HCEC 1CT (cell line): Measurements from ENCODE around the gene CCDC12.
A peak's percentile ranks its signal among the peaks of the same experiment; 100 is the strongest.

Source experiments
- DNase-seq: peaks from one replicate; pipeline ENCODE4 v3.0.0-alpha.2; 2017

CCDC12 gene

DNA sequence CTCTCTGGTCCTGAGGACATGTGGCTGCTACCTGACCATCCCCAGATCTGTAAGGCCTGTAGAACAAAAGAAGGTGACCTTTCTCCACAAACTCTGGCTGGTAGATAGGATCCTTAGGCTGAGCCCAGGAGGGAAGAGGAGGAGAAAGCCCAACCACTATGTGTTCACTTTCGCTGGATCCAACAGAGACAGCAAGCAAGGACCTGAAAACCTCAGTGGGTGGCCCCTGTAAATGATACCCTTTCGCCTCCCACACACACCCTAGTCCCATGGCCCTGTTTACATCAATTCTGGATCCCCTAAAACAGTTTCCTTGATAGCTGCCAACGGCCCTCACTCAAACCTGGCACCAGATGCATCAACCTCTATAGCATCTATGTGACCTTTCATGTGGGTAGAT lies 22.4 kb downstream of the CCDC12 start:
- no peak for DNase-seq

DNA sequence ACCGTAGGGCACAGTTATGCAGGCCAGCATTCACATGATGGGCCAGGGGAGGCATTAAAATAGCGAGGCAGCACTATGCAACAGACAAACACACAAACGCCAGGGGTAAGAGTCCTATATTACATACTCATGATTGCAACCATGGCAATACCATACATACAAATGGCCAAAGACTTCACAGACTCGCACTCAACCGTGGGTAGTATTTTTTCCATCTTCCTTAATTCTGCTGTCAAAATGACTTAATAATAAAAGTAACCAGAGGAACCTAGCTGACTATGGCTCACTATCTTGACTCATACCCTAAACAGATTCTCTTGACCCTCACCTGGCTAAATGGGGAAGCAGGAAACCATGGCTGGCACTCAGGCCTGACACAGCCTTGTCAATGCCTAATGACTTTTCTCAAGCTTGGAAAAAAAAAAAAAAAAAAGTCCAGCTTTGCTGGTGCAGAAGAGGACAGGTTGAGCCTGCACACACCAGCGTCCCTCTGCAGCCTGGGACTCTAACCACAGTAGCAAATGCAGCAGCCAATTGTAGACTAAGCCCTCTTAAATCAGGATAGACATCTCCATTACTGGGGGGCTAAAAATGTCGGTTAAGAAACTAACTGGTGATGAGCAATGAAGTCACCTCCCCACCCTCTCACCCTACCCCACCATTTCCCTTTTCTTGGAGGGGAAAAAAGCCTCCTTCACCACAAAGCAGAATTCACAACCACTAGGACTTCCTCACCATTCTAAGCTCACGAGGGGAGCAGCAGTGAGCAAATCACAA lies 23.1 kb downstream of the CCDC12 start:
- DNase-seq: no peak

DNA sequence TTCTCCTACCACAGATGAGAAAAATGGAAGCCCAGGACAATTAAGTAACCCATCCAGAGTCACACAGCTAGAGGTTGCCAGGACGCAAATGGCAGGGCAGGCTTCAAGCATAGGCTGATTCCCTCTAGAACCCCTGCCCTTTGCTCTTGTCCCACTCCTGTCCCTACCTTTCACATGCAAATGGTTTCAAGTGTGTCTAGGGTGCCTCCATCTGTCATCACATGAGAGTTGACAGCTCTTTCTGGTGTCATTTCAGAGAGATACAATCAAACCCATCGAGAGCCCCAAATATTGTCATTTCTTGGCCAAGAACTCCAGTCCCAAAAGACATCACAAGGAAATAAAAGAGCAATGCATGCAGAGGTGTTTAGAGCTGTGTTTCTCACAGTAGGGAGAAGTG lies 23.7 kb downstream of the CCDC12 start:
- DNase-seq: no peak

DNA sequence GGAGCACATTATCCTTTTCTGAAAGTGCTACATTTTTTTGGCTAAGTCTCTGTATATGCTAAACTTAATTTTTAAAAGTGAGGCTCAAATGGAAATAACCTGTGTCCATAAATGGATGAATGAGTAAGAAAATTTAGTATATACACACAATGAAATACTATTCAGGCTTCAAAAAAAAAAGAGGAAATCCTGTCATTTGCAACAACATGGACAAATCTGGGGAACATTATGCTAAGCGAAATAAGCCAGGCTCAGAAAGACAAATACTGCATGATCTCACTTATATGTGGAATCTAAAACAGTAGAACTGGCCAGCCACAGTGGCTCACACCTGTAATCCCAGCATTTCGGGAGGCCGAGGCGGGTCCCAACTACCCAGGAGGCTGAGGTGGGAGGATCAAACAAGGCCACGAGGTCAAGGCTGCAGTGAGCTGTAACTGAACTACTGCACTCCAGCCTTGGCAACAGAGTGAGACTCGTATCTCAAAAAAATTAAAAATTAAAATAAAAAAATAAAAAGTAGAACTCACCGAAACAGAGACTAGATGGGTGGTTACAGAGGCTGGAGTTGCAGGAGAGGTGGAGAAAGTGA lies 25.8 kb downstream of the CCDC12 start:
- no peak for DNase-seq

DNA sequence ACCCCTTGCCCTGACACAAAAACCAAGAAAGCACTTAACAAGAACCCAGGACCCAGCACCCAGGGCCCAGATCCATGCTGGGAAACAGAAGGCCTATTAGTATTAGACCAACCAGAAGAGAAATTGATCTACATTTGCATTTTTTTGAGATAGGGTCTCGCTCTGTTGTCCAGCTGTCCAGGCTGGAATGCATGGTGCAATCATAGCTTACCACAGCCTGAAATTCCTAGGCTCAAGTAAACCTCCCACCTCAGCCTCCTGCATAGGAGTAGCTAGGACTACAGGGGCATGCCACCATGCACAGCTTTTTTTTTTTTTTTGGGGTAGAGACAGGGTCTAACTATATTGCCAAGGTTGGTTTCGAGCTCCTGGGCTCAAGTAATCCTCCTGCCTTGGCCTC lies 26.4 kb downstream of the CCDC12 start:
- DNase-seq: no peak

DNA sequence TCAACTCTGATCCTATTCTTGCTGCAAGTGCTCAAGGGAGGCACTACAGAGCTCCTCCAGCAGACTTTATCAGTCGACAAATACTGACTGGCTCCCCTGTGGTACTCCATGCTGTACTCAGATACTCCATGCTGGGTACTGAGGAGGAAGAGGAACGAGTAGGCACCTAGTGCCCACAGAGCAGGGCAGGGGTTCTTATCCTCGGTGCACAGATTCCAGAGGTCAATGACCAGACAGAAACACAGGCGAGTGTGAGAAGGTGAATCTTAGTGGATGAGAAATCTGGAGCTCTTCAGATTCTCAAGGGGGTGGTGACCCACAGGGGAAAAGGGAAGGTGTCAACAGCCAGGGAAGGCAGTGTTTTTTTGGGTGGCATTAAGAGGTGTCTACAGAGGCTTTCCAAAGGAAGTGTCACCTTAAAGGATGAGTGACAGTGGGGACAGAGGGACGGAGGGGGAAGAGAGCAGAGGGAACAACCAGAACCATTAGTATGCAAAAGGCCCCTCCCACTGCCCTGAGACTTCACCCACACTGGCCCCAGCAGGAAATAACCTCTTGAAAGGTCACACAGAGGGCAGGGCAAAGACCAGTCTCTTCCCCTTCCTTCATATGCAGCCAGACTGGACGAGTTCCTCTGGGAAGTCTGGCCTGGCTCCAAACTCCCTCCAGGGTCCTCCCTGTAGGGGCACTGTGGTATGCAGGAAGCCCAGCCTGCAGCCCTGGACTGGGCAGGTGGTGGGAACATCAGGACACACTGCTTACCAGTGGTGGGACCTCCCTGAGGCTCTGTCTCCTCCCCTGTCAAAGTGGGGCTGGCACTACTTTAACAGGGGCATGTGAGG lies 27.5 kb downstream of the CCDC12 start:
- DNase-seq: no peak

DNA sequence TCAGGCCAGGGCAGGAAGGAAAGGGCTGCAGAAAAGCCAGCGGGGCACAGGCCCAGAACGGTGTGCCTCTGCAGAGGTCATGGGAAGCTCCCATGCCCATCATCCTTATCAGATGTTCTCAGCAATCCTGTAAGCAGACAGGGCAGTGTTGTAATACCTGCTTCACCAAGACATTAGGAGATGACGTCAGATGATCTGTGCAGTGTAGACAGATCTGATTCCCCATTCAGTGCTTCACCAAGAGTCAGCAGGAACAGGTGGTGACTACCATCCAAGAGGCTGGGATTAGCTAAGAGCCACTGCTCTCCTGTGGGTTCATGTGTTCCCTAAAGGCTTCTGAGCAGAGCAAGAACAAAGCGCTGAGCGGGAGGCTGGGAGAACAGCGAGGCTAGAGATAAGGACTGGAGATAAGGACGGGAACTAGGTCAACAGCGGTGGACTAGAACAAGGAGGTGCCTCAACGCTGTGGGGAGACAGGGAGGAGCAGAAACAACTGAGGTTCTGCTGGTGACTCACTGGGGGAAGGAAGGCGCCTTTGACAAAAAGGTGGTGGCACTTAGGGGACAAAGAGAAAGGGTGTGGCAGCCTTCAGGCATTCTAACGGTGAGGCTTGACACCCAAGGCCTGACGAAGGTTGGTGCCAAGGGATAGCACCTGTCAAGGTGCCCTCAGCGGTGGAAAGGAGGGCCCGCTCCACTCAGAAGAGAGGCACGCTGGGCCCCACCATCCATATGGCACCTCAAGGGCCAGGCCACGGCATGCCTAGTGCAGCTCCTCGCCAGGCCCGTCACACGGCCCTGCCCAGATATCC lies 28.4 kb downstream of the CCDC12 start:
- no peak for DNase-seq

DNA sequence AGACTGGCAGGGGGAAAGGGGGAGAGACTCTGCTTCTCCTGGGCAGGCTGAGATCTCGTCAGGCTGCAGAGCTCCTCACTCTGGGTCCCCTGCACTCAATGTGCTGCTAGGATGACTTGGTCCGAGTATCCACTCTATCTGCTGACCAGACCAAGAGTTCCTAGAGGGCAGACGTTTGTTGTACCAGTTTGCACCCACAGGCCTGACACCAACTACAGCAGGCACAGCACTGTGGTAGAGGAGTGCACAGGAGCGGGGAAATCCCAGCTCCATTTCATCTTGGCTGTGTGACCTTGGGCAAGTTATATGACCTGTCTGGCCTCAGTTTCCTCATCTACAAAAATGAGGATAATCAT lies 29.0 kb downstream of the CCDC12 start:
- DNase-seq: no peak

DNA sequence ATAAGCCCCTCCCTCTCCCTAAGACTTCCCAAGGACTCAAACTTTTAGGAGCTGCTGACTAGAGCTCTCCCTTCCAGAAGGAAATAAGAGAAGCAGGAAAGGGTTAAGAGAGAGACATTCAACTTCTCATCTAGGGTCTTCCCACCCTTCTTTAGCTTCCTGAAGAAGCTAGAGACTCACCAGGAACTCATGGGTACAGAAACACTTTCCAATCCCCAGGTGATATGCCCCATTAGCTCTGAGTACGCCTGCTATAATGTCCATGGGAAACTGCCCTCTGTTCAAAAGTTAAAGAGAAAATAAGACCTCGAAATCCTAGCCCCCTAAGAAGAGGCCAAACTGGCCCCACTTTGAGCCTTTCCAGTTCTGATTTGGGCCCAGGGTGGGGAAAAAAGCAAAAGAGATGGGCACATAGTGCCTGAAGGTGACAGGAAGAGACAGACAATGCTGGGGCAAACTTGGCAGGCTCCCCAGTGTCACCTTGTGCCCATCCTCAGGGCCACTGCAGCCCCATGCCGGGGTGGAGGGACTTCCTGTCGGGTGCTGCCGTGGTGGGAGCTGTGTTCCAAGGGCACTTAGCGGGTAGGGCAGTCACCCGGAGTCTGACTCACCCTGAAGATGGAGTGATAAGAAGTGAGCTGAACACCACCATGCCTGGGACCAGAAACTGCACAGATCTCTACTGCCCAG lies 29.5 kb downstream of the CCDC12 start:
- no peak for DNase-seq

DNA sequence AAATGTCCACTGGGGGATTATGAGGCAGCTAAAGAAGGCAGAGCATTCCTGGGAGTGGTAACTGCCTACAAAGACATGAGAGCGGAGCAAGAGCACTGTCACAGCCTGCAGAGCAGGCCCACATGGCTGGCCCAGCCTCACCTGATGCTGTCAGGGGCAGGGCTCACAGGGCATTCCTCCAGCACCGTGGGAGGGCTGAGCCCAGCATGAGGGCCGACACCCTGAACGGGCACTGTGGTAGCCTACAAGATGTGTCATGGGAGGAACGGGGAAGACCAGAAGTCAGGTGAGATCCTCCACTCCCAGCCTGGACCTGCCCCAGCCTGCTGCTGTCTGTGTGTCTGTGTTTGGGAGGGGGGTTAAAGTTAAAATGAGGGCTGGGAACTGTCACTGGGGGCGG lies 30.1 kb downstream of the CCDC12 start:
- DNase-seq: no peak

DNA sequence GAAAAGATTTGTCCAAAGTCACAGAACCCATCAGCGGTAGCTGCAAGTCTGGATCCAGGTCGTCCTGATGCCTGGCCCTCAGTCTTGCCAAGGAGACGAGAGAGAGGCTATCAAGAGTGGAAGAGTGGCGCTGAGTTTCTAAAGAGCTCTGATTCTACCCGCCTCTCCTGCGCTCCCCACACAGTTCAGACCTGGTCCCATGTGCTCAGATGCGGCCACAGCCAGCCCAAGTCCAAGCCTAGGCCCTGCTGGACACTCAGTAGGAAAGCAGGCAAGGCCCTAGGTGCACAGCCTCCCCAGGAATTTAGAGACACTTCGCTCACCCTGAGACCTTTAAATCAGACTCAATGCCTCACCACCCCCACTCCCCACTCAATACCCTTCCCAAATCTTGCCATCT lies 32.4 kb downstream of the CCDC12 start:
- DNase-seq: no peak

DNA sequence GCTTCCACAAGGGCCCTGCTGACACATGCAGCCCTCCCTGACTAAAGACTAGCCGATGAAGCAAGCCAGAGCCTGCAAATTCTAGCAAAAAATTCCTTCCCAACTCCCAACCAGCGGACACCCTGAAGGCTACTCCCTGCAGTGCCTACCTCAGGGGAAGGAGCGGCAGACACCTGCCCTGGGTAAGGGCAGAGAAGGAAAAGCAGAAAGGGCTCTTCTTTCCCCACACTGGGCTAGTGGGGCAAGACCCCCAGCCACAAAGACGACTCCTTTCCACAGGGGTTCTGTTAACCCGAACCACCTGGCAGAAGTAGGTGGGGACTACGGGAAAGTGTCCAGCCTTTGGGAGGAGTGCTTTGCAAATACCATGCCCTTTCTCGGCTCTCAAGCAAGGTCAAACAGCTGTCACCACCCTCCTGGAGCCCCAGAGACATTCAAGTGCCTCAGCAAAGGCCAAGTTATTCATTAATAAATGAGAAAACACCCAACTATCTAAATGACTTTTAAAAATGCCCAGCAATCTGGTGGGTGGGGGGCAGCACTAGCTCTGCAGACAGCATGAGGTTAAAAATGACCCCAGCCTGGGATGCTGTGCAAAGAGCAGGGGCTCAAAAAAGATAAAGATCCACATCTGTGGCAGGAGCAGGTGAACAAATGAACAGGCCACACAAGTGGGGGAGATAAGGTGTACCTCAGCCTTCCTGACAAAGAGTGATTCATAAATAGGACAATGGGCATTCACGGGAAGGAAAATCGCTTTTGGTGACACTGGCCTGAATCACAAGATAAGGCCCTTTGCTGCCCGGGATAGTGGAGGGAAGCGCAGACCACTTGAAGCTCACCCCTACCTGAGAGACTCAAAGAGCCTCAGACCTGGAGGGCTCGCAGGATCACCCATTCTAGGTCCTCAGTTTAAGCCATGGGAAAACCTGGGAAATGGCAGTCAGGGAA lies 33.0 kb downstream of the CCDC12 start:
- DNase-seq: no peak

DNA sequence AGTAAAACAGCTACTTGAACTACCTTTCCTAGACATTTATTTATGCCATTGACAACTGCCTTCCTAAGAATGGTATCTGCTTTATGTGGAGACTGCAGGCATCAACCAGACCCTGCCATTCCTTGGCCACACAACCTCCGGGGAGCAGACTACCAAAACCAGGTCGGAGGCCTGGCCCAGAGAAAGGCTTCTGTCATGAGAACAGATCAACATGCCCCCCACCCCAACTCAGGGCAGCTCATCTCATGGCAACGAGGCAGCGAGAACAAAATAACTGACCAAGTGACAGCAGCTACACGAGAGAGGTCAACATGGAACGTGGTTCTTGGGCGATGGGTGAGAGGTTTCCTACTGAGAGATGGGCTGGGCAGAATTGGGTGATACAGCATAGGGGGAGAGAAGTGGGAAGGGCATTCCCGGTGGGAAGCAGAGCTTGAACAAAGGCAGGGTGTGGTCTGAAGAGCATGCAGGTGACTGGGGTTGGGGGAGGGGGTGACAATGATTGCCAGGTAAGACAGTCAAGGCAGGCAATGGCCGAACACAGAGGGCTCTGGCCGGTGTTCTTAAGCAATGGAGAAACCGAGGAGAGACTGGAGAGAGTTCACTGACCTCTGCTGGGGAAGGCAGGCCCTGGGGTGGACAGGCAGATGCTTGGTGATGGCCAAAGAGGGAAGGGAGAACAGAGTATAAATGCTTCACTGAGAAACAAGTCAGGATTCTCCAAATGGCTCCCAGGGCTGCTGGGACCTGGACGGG lies 33.9 kb downstream of the CCDC12 start:
- no peak for DNase-seq

DNA sequence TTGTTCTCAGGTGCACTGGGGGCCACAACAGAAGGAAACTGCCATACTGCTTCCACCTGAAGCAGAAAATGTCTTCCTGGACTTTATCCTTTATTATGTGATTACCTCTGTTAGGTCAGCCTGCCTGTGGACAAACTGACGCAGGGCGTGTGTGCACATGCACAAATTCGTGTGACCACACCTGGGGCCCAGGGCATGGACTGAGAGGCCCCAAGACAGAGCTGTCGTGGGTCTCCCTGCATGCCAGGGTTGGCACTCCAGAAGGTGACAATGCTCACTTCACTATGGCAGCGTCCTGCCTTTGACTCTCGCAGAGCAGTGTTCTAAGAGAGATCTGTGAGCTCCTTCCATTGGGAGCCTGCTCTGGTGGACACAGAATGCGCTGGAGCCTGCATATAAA lies 34.5 kb downstream of the CCDC12 start:
- no peak for DNase-seq

DNA sequence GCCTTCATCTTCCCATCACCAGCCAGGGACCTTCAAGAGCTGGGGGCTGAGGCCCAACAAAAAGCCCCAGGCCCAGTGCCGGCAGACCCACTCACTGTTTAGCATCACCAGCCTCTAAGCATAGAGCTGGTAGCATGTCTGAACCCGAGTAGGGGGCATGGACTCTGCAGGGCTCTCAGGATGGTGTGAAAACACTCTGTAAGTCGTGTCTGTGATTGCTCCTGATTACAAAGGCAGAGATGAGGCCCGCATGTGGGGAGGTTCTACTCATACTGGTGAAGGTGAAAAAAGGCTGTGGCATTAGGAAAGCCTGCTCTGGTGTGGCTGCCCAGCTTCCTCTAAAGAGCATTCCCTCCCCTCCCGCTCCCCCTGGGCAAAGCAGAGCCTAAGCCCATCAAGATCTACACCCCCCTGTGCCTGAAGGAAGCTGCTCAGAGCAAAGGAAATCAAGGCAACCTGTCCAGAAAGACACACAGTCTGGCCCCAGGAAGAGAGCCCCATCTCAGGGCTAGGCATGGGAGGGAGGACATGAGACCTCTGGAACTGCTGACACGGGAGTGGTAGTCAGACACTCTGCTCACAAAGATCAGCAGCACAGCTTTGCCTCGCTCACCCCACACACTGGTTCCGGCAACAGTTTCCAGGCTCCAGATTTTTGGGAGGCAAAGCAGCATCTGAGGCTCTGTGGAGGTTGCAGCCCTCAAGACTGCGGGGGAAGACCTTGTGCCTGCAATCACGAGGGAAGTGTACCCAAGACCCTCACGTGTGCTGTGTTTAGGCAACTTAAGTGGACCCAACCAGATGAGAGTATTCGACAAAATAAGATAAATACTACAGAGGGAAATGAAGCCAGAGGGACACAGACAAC lies 36.7 kb downstream of the CCDC12 start:
- DNase-seq: no peak

DNA sequence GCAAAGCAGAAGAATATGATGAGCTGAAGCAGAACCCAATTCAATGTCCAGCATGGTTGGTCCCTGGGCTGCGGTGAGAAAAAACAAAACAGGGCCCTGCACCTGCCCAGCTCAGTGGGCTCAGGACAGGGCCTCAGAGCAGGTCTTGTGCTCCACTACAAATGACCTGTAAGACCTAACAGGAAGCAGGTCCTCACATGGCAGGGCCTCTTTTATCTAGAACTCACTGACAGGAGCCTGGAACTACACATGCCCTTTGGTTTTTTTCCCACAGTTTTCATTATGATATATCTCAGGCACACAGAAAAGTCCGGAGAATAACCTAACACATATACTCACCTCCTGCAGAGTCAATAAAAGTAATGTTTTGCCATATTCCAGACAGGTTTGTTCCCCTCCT lies 38.4 kb downstream of the CCDC12 start:
- DNase-seq: no peak

DNA sequence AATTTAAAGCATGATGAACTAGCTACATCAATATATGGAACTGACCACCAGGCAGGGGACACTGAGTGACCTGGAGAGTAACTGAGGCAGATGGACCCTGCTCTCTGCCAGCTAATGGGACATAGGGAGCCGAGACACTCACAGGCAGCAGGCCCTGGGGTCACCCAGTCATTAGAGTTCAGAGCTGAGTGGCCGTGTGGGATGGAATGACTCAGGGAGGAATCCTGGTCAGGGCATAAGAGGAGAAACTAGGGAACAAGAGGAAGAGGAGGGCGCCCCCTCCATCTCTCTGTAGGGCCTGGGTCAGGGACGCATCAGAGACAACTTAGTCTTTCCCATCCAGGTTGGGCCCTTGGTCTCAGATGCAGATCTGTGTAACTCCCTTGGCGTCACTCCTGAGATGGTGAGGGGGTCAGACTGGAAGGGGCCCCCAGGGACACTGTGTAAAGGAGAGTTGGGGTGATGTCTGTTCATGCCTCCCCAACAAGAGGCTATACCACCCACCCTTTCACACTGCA lies 39.8 kb downstream of the CCDC12 start:
- DNase-seq: peak; percentile 56

DNA sequence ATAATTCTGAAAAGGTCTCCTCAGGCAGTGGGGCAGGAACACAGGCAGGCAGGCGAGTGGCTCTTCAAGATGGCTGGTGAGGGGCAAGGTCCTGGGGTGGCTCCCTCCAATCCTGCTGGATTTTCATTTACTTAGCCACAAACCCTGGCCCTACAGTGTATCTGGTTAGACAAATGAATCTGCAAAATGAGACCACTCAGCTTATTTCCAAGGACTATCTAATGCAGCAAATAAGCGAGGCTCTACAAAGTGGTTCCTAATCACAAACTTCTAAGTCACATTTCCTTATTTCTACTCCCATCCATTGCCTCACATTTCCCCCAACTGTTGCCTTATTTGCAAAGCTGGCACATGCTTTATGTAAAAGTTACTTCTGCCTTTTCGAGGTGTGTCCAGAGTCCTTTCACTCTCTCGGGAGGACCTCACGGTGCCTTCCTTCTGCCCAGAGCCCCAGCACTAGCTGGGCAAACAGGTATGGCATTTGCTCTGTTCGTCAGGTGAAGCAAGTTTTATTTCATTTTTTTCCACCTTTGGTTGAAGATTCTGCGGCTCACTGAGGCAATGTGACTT lies 40.5 kb downstream of the CCDC12 start:
- no peak for DNase-seq
